Activated CD8-positive, alpha-beta T cell treated with anti-CD3 and anti-CD28 coated beads, Interleukin-2, amount 10 ng/mL, durations not matched to agents 7 days and 5 days (primary cell): ENCODE data around the gene ZNF155. TPM values are rescaled to one million over a fixed set of nuclear protein-coding genes. Genes with fewer than 3 reads are reported as not detected.
"Not testable (repeated sequence)": the region's sequence is repeated elsewhere in the genome, so short reads cannot be mapped to it uniquely, and the experiment has no call there.

Experiments
- ATAC-seq: fragments of 150-1000 bp; cut with Tn5 transposase; one replicate; pipeline ENCODE4 v1.10.0; 2021; ENCODE audit warnings: moderate library complexity
- CTCF ChIA-PET: fragments of 350-600 bp; sonication (Branson Sonifier 250); formaldehyde crosslinking; loops from one replicate; lab custom pipeline; 2021; ENCODE audit warnings: antibody characterized with exemption; lab: Charles Lee
- POLR2A ChIA-PET: fragments of 350-600 bp; sonication (Branson Sonifier 250); formaldehyde crosslinking; loops from one replicate; lab custom pipeline; 2021; ENCODE audit warnings: antibody characterized with exemption; lab: Charles Lee
- DNase-seq: peaks from one replicate; pipeline ENCODE4 v3.0.0-alpha.2; 2020
- H3K27ac Mint-ChIP-seq: one replicate; pipeline ENCODE4 v1.8.0; 2021; ENCODE audit warnings: mild to moderate bottlenecking, mixed read lengths
- H3K27me3 Mint-ChIP-seq: one replicate; pipeline ENCODE4 v1.8.0; 2021; ENCODE audit warnings: low read depth, mixed read lengths
- H3K36me3 Mint-ChIP-seq: one replicate; pipeline ENCODE4 v1.8.0; 2021; ENCODE audit warnings: low read depth, mixed read lengths
- H3K4me1 Mint-ChIP-seq: one replicate; pipeline ENCODE4 v1.8.0; 2021; ENCODE audit warnings: low read depth, mixed read lengths
- H3K4me3 Mint-ChIP-seq: one replicate; pipeline ENCODE4 v1.8.0; 2021; ENCODE audit warnings: mild to moderate bottlenecking, mixed read lengths
- H3K9me3 Mint-ChIP-seq: one replicate; pipeline ENCODE4 v1.8.0; 2022; ENCODE audit warnings: mixed read lengths; ENCODE audit not compliant: insufficient read depth
- total RNA-seq, 2 experiments: library from RNA; stranded (reverse); gene quantifications; one replicate each; pipeline ENCODE4 v1.2.3, GENCODE V29; 2021

The ZNF155 gene
- total RNA-seq: 1 to 10 TPM; 2.2 to 3.0 TPM

- Mint-ChIP-seq H3K27me3 (no peaks in the 10 kb centered on the region), H3K4me3 (peak within 1 kb of the TSS; percentile 89), H3K36me3 (peaks cover 8% of the 10 kb centered on the region), H3K27ac (peak within 1 kb of the TSS; percentile 94), H3K9me3 (peaks cover 8% of the 10 kb centered on the region), H3K4me1 (peaks cover 6% of the 10 kb centered on the region)
- CTCF ChIA-PET: no interaction called here
- peak; percentile 71 for DNase-seq
- POLR2A ChIA-PET: interaction anchor here (0.6 kb wide), 1 partner anchor 163 kb away, joined by 3 read pairs; no protein-coding TSS in a partner anchor
- ATAC-seq: peak; percentile 84
These were observed at the start of gene ZNF155 for GRCh38 chr19:43983912-43984686. Gene ZNF155 (plus strand): TSS chr19:43984188. CDS start chr19:43988544, 4,356 bp downstream.

GRCh38 chr19:43934985-43935708 is 48.8 kb upstream of the ZNF155 start, which contains the start of gene ZNF45:
Gene ZNF45 (minus strand): TSS chr19:43935282. CDS start chr19:43922185, 13,097 bp downstream.
- Mint-ChIP-seq H3K27me3 (no peaks in the 10 kb centered on the region), H3K9me3 (peaks cover 22% of the 10 kb centered on the region), H3K4me3 (peak within 1 kb of the TSS; percentile 96), H3K36me3 (peaks cover 39% of the 10 kb centered on the region), H3K27ac (peak within 1 kb of the TSS; percentile 91), H3K4me1 (peaks cover 24% of the 10 kb centered on the region)
- peak; percentile 92 for DNase-seq
- ChIA-PET CTCF (interaction anchor here (0.8 to 1.8 kb wide), 8 partner anchors 11 to 267 kb away, joined by 3 to 6 read pairs (median 4); partner anchors contain the start of gene ZNF221), POLR2A (interaction anchor here (0.6 to 1.0 kb wide), 7 partner anchors 12 to 402 kb away, joined by 3 to 6 read pairs (median 4); partner anchors contain the start of genes ZNF221 and ZNF575)
- ATAC-seq: peak; percentile 95

- no peak overlapping the region for H3K27ac Mint-ChIP-seq
- peaks cover 25% of the 10 kb centered on the region for H3K9me3 Mint-ChIP-seq
- H3K27me3 Mint-ChIP-seq: no peaks in the 10 kb centered on the region
- no peak overlapping the region for H3K4me3 Mint-ChIP-seq
- no peak for DNase-seq
- ChIA-PET CTCF (interaction anchor here (1.1 to 1.8 kb wide), 3 partner anchors 10 to 171 kb away, joined by 3 to 6 read pairs (median 4); no protein-coding TSS in a partner anchor), POLR2A (interaction anchor here (0.6 to 1.0 kb wide), 2 partner anchors 17 to 107 kb away, joined by 3 to 4 read pairs; no protein-coding TSS in a partner anchor)
- ATAC-seq: no peak
- peaks cover 29% of the 10 kb centered on the region for H3K36me3 Mint-ChIP-seq
- H3K4me1 Mint-ChIP-seq: peaks cover 24% of the 10 kb centered on the region
These were observed 47.8 kb upstream of the ZNF155 start for GRCh38 chr19:43936188-43936587.

GRCh38 chr19:43939557-43940260 is 44.3 kb upstream of the ZNF155 start:
- Mint-ChIP-seq H3K4me3 (no peak overlapping the region), H3K27ac (no peak overlapping the region), H3K4me1 (peaks cover 8% of the 10 kb centered on the region), H3K36me3 (peaks cover 3% of the 10 kb centered on the region), H3K27me3 (peaks cover 6% of the 10 kb centered on the region), H3K9me3 (peaks cover 33% of the 10 kb centered on the region)
- POLR2A ChIA-PET: no interaction called here
- no peak for DNase-seq
- ATAC-seq: no peak
- CTCF ChIA-PET: no interaction called here

GRCh38 chr19:43940719-43941118 is 43.3 kb upstream of the ZNF155 start:
- CTCF ChIA-PET: no interaction called here
- peaks cover 12% of the 10 kb centered on the region for H3K27me3 Mint-ChIP-seq
- H3K27ac Mint-ChIP-seq: no peak overlapping the region
- DNase-seq (no peak), ATAC-seq (no peak)
- H3K4me1 Mint-ChIP-seq: peaks cover 2% of the 10 kb centered on the region
- POLR2A ChIA-PET: no interaction called here
- H3K9me3 Mint-ChIP-seq: peaks cover 33% of the 10 kb centered on the region
- H3K36me3 Mint-ChIP-seq: peaks cover 3% of the 10 kb centered on the region
- no peak overlapping the region for H3K4me3 Mint-ChIP-seq

- ChIA-PET POLR2A (no interaction called here), CTCF (no interaction called here)
- Mint-ChIP-seq H3K36me3 (peaks cover 6% of the 10 kb centered on the region), H3K4me3 (no peak overlapping the region), H3K9me3 (peaks cover 34% of the 10 kb centered on the region), H3K4me1 (no peaks in the 10 kb centered on the region), H3K27me3 (peaks cover 15% of the 10 kb centered on the region), H3K27ac (no peak overlapping the region)
- ATAC-seq (no peak), DNase-seq (no peak)
These were observed 42.8 kb upstream of the ZNF155 start for GRCh38 chr19:43941209-43941608.

GRCh38 chr19:43947412-43947811 is 36.6 kb upstream of the ZNF155 start:
- not testable (repeated sequence) for DNase-seq, ATAC-seq, H3K27ac Mint-ChIP-seq, H3K4me3 Mint-ChIP-seq
- Mint-ChIP-seq H3K9me3 (peaks cover 47% of the 10 kb centered on the region), H3K4me1 (peaks cover 11% of the 10 kb centered on the region), H3K27me3 (peaks cover 26% of the 10 kb centered on the region), H3K36me3 (peaks cover 16% of the 10 kb centered on the region)
- ChIA-PET POLR2A (interaction anchor here (0.7 kb wide), 1 partner anchor 12 kb away, joined by 3 read pairs; the partner anchor contains the start of gene ZNF45), CTCF (interaction anchor here (1.3 kb wide), 1 partner anchor 12 kb away, joined by 6 read pairs; the partner anchor contains the start of gene ZNF45)

- ATAC-seq, H3K4me3 Mint-ChIP-seq, H3K27ac Mint-ChIP-seq, CTCF ChIA-PET, DNase-seq, POLR2A ChIA-PET: not testable (repeated sequence)
- H3K27me3 Mint-ChIP-seq: peaks cover 23% of the 10 kb centered on the region
- H3K36me3 Mint-ChIP-seq: peaks cover 20% of the 10 kb centered on the region
- peaks cover 11% of the 10 kb centered on the region for H3K4me1 Mint-ChIP-seq
- peaks cover 39% of the 10 kb centered on the region for H3K9me3 Mint-ChIP-seq
These were observed 34.2 kb upstream of the ZNF155 start for GRCh38 chr19:43949803-43950202.

- Mint-ChIP-seq H3K27ac (peak within 1 kb of the TSS; percentile 77), H3K4me1 (peaks cover 11% of the 10 kb centered on the region), H3K36me3 (peaks cover 17% of the 10 kb centered on the region), H3K4me3 (peak within 1 kb of the TSS; percentile 93), H3K27me3 (peaks cover 13% of the 10 kb centered on the region), H3K9me3 (peaks cover 36% of the 10 kb centered on the region)
- ATAC-seq: peak; percentile 91
- DNase-seq: peak; percentile 77
- ChIA-PET CTCF (interaction anchor here (1.2 to 1.8 kb wide), 3 partner anchors 16 to 67 kb away, joined by 3 to 6 read pairs (median 5); partner anchors contain the start of genes ZNF404 and ZNF45), POLR2A (interaction anchor here (0.6 to 1.6 kb wide), 2 partner anchors 16 to 121 kb away, joined by 4 to 6 read pairs; partner anchors contain the start of gene ZNF45)
These were observed 32.9 kb upstream of the ZNF155 start, which contains the start of gene ZNF221 for GRCh38 chr19:43950834-43951645. Gene ZNF221 (plus strand): TSS chr19:43951228. CDS start chr19:43962727, 11,499 bp downstream.

GRCh38 chr19:43956827-43957226 is 27.2 kb upstream of the ZNF155 start:
- H3K4me1 Mint-ChIP-seq: peaks cover 3% of the 10 kb centered on the region
- H3K36me3 Mint-ChIP-seq: peaks cover 10% of the 10 kb centered on the region
- CTCF ChIA-PET: no interaction called here
- H3K4me3 Mint-ChIP-seq: no peak overlapping the region
- peaks cover 30% of the 10 kb centered on the region for H3K9me3 Mint-ChIP-seq
- POLR2A ChIA-PET: no interaction called here
- H3K27ac Mint-ChIP-seq: no peak overlapping the region
- DNase-seq: no peak
- H3K27me3 Mint-ChIP-seq: no peaks in the 10 kb centered on the region
- ATAC-seq: no peak
